Measurements from ENCODE around the gene SHROOM2.

The SHROOM2 gene

GRCh38 chrX:9859711-9860555 lies 73.7 kb downstream of the SHROOM2 start:
- no peak for DNase-seq (ENCODE audit: insufficient read length, low spot score)
- no peak for FAIRE-seq
- TF ChIP-seq SPI1 (IDR thresholded peaks at IDR 0.05; ENCODE audit: low read depth, low read length) (no peak), PAX5 (IDR thresholded peaks at IDR 0.05; ENCODE audit: insufficient read depth, low read length, severe bottlenecking) (no peak), POU2F2 (IDR thresholded peaks at IDR 0.05; ENCODE audit: low read depth, low read length) (no peak), POLR2A (IDR thresholded peaks at IDR 0.05; ENCODE audit: low read depth, low read length) (no peak), TAF1 (IDR thresholded peaks at IDR 0.05; ENCODE audit: low read depth, low read length) (no peak), POLR2AphosphoS5 (IDR thresholded peaks at IDR 0.05; ENCODE audit: low read depth, low read length) (no peak)

- FAIRE-seq (peak; percentile 47), DNase-seq (ENCODE audit: insufficient read length, low spot score) (no peak)
- TF ChIP-seq SPI1 (IDR thresholded peaks at IDR 0.05; ENCODE audit: low read depth, low read length) (no peak), POU2F2 (IDR thresholded peaks at IDR 0.05; ENCODE audit: low read depth, low read length) (no peak), TAF1 (IDR thresholded peaks at IDR 0.05; ENCODE audit: low read depth, low read length) (no peak), POLR2A (IDR thresholded peaks at IDR 0.05; ENCODE audit: low read depth, low read length) (no peak), PAX5 (IDR thresholded peaks at IDR 0.05; ENCODE audit: insufficient read depth, low read length, severe bottlenecking) (no peak), POLR2AphosphoS5 (IDR thresholded peaks at IDR 0.05; ENCODE audit: low read depth, low read length) (no peak)
Measured at GRCh38 chrX:9860826-9861225, 74.6 kb downstream of the SHROOM2 start.

DNA sequence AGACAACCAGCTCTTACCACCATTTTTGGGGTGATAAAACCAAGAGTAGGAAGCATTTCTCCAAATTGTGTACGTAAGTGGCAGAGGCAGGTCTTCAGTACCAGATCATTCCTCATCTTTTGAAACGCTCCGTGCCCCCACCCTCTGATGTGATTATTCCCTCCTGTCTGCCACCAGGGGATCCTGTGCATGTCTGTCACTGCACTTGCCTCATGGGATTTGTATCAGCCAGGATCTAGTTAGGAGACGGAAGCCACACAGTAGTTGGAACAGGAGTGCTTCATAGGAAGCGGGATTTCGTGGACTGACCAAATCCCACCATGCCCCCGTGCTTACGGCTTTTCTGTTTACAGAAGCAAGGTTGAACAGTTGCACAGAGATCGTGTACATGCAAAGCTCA lies 75.5 kb downstream of the SHROOM2 start:
- FAIRE-seq: no peak
- no peak for DNase-seq (ENCODE audit: insufficient read length, low spot score)

DNA sequence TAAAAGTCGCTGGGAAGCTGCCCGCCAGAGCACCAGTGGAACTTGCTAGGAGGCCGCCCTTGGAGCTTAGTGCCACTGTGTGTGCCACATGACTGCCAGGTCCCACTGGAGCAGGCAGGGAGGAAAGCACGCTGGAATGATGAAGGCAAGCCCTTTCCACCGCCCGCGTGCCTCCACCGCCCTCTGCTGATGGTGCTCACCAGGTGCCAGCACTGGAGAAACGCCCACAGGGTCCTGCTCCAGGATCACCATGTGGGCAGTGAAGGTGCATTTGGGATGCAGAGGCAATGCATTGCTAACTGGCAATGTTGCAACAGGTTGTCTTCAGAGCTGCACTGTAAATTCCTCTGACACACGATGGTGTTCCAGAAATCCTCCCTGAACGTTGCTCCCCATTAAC lies 76.3 kb downstream of the SHROOM2 start:
- TF ChIP-seq POU2F2 (IDR thresholded peaks at IDR 0.05; ENCODE audit: low read depth, low read length) (no peak), SPI1 (IDR thresholded peaks at IDR 0.05; ENCODE audit: low read depth, low read length) (no peak), POLR2A (IDR thresholded peaks at IDR 0.05; ENCODE audit: low read depth, low read length) (no peak), PAX5 (IDR thresholded peaks at IDR 0.05; ENCODE audit: insufficient read depth, low read length, severe bottlenecking) (no peak), POLR2AphosphoS5 (IDR thresholded peaks at IDR 0.05; ENCODE audit: low read depth, low read length) (no peak), TAF1 (IDR thresholded peaks at IDR 0.05; ENCODE audit: low read depth, low read length) (no peak)
- FAIRE-seq (no peak), DNase-seq (ENCODE audit: insufficient read length, low spot score) (no peak)

More for the DNA sequence above, 75.5 kb downstream of the SHROOM2 start:
- TF ChIP-seq SPI1 (IDR thresholded peaks at IDR 0.05; ENCODE audit: low read depth, low read length) (no peak), POLR2AphosphoS5 (IDR thresholded peaks at IDR 0.05; ENCODE audit: low read depth, low read length) (no peak), POU2F2 (IDR thresholded peaks at IDR 0.05; ENCODE audit: low read depth, low read length) (no peak), POLR2A (IDR thresholded peaks at IDR 0.05; ENCODE audit: low read depth, low read length) (no peak), TAF1 (IDR thresholded peaks at IDR 0.05; ENCODE audit: low read depth, low read length) (no peak), PAX5 (IDR thresholded peaks at IDR 0.05; ENCODE audit: insufficient read depth, low read length, severe bottlenecking) (no peak)

DNA sequence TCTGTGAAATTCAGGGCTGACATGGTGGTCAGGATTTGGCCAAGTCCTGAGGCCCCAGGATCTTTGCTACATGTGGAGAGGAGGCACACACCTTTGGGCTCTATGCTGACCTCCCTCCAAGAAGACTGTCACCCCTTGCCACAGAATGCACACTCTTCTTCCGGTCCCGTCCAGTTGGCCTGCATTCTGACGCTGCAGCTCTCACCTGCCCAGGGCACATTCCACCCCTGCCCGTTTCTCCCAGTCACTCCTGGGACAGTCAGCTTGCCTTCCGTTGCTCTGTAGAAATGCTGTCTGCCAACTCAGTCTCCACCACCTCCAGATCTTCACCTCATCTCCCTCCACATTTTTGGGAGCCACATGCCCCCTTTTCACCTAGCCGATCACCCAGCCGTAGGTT lies 76.7 kb downstream of the SHROOM2 start:
- TF ChIP-seq TAF1 (IDR thresholded peaks at IDR 0.05; ENCODE audit: low read depth, low read length) (no peak), SPI1 (IDR thresholded peaks at IDR 0.05; ENCODE audit: low read depth, low read length) (no peak), POLR2A (IDR thresholded peaks at IDR 0.05; ENCODE audit: low read depth, low read length) (no peak)
- no peak for DNase-seq (ENCODE audit: insufficient read length, low spot score)
- FAIRE-seq: peak; percentile 64

- DNase-seq (ENCODE audit: insufficient read length, low spot score): no peak
- FAIRE-seq: no peak
- TF ChIP-seq PAX5 (IDR thresholded peaks at IDR 0.05; ENCODE audit: insufficient read depth, low read length, severe bottlenecking) (no peak), TAF1 (IDR thresholded peaks at IDR 0.05; ENCODE audit: low read depth, low read length) (no peak), SPI1 (IDR thresholded peaks at IDR 0.05; ENCODE audit: low read depth, low read length) (no peak)
Measured at GRCh38 chrX:9864011-9864410, 77.8 kb downstream of the SHROOM2 start.

DNA sequence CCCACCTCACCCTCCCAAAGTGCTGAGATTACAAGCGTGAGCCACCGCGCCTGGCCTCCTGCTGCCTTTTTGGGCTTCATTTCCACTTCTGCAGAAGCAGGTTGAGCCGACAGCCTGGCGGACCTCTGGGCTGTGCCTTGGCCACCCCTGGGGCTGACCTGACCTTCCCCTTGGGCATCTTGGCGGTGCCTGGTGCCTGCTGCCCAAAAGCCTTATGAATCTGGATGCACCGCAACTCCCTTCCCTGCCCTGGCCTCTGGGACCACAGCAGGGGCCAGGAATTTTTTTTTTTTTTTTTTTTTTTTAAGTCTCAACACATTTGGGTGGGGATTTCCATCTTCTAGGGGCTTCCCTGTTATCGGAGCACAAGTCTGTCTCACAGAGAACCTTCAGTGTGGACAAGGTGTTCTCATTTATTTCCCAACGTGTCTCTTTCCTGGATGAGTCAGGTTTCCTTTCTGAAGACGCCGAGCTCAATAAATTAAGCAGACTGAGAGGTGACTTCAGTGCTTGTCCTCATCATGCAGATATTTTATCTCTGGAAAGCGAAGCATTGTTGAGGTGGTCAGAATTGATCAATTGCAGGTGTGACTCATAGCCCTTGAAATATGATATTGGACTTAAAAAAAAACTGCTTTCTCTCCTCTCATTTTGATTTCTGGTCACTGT lies 79.7 kb downstream of the SHROOM2 start:
- no peak for DNase-seq (ENCODE audit: insufficient read length, low spot score)
- FAIRE-seq: no peak
- no peak for TF ChIP-seq PAX5 (IDR thresholded peaks at IDR 0.05; ENCODE audit: insufficient read depth, low read length, severe bottlenecking)
- no peak for TF ChIP-seq POLR2A (IDR thresholded peaks at IDR 0.05; ENCODE audit: low read depth, low read length)
- no peak for TF ChIP-seq POU2F2 (IDR thresholded peaks at IDR 0.05; ENCODE audit: low read depth, low read length)
- TF ChIP-seq SPI1 (IDR thresholded peaks at IDR 0.05; ENCODE audit: low read depth, low read length): no peak
- no peak for TF ChIP-seq POLR2AphosphoS5 (IDR thresholded peaks at IDR 0.05; ENCODE audit: low read depth, low read length)
- TF ChIP-seq TAF1 (IDR thresholded peaks at IDR 0.05; ENCODE audit: low read depth, low read length): no peak

DNA sequence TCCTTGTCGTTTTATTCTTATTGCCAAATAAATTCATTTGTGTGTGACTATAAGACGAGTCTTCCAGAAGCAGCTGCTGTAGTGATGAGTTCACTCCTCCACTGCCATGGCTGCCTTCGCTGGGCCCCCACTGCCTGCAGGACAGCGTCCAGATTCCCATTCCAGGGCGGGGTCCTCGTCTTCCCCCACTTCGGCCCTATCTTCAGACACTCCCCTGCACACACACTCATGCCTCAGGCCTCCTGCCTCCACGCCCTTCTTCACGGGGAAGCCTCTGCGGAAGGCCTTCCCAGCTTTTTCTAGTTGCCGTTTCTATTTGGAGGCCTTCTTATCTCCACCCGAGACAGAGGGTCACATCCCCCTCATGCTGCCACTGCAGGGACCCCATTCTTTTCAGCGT lies 80.4 kb downstream of the SHROOM2 start:
- no peak for FAIRE-seq
- no peak for TF ChIP-seq PAX5 (IDR thresholded peaks at IDR 0.05; ENCODE audit: insufficient read depth, low read length, severe bottlenecking)
- no peak for TF ChIP-seq POU2F2 (IDR thresholded peaks at IDR 0.05; ENCODE audit: low read depth, low read length)
- TF ChIP-seq POLR2A (IDR thresholded peaks at IDR 0.05; ENCODE audit: low read depth, low read length): no peak
- no peak for TF ChIP-seq SPI1 (IDR thresholded peaks at IDR 0.05; ENCODE audit: low read depth, low read length)
- TF ChIP-seq POLR2AphosphoS5 (IDR thresholded peaks at IDR 0.05; ENCODE audit: low read depth, low read length): no peak
- TF ChIP-seq TAF1 (IDR thresholded peaks at IDR 0.05; ENCODE audit: low read depth, low read length): no peak
- no peak for DNase-seq (ENCODE audit: insufficient read length, low spot score)

DNA sequence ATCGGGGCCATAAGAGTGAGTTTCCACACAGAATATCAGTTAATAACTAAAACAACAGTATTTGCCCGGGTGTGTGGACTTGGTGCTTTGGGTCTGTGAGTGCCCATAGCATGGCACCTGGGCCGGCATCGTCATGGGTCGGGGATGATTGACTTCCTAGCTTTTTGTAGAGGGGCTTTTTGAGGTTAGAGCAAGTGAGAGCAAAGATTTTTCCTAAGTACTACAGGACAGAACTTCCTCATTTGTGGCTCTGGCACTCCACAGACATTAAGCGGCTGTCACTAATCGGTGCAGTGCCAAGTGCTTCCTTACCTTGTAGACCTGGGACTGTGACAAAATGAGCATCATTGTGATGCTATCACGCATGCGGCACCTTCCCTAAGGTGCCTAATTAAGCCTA lies 81.0 kb downstream of the SHROOM2 start:
- no peak for TF ChIP-seq POU2F2 (IDR thresholded peaks at IDR 0.05; ENCODE audit: low read depth, low read length)
- TF ChIP-seq TAF1 (IDR thresholded peaks at IDR 0.05; ENCODE audit: low read depth, low read length): no peak
- TF ChIP-seq POLR2AphosphoS5 (IDR thresholded peaks at IDR 0.05; ENCODE audit: low read depth, low read length): no peak
- TF ChIP-seq SPI1 (IDR thresholded peaks at IDR 0.05; ENCODE audit: low read depth, low read length): no peak
- TF ChIP-seq POLR2A (IDR thresholded peaks at IDR 0.05; ENCODE audit: low read depth, low read length): no peak
- no peak for TF ChIP-seq PAX5 (IDR thresholded peaks at IDR 0.05; ENCODE audit: insufficient read depth, low read length, severe bottlenecking)
- FAIRE-seq: no peak

More for the DNA sequence above, 81.0 kb downstream of the SHROOM2 start:
- no peak for DNase-seq (ENCODE audit: insufficient read length, low spot score)
